ENCODE results near the gene PRKAG2. TPM values are rescaled to one million over a fixed set of nuclear protein-coding genes. Genes with fewer than 3 reads are reported as not detected.

The PRKAG2 gene
- total and polyA plus RNA-seq, 2 of the 8 experiments (the other 6 are each of a cell fraction or from before 2014, with no cell fraction given), result 7.5 to 18.1 TPM

DNA sequence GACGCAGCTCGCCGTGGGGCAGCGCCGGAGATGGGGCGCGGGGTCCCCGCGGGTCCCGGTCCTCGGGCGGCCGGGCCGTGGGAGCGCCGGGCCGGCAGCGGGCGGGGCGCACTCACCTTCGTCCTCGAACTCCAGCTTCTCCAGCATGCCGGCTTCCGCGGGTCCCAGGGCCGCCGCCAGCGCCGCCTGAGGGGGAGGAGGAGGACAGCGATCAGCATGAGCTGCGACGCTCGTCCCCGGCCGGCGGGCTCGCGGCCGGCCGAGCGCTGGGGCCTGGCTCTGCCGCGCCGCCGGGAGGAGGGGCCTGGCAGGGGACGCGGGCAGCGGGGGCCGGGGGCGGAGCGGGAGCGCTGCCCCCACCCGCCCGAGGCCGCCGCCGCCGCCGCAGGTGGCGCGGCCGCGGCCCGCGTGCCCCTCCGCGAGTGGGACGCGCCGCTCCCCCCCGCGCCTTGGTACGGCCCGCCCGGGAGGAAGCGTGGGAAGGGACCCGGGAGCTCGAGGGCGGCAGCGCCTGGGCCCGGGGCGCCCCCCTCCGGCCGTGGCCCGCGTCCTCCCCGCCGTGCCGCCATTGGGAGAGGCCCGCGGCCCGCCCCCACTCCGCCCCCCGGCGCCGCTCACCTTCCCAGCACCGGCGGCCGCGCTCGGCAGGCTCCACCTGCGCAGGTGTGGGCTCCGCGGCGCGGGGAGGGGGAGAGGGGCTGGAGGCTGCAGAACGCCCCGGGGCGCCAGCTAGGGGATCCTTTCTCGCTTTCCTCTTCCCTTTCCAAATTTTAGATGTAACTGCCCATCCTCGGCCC lies 244.8 kb downstream of the PRKAG2 start (continued):
- TF ChIP-seq, protein P1, sequence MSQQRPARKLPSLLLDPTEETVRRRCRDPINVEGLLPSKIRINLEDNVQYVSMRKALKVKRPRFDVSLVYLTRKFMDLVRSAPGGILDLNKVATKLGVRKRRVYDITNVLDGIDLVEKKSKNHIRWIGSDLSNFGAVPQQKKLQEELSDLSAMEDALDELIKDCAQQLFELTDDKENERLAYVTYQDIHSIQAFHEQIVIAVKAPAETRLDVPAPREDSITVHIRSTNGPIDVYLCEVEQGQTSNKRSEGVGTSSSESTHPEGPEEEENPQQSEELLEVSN (IDR thresholded peaks at IDR 0.05), result peak; percentile 52; the same call in 1 of the 2 replicates
- peak; percentile 33; the same call in 1 of the 2 replicates for TF ChIP-seq NRF1 (IDR thresholded peaks at IDR 0.05; ENCODE audit: low read depth, low read length)
- peak; percentile 75 for TF ChIP-seq KDM4A (IDR thresholded peaks at IDR 0.05; ENCODE audit: low read depth, low read length, severe bottlenecking)
- TF ChIP-seq SUZ12 (IDR thresholded peaks at IDR 0.05; ENCODE audit: low read length), result no peak
- no peak for TF ChIP-seq GTF2F1 (IDR thresholded peaks at IDR 0.05; ENCODE audit: borderline replicate concordance, low read depth, low read length)
- TF ChIP-seq BCL11A (IDR thresholded peaks at IDR 0.05; ENCODE audit: low read depth in 2 of 2, low read length in 2 of 2), result no peak
- peak; percentile 59; the same call in 1 of the 2 replicates for TF ChIP-seq TAF1 (IDR thresholded peaks at IDR 0.05; ENCODE audit: low read depth, low read length)
- TF ChIP-seq JUN (IDR thresholded peaks at IDR 0.05; ENCODE audit: low read depth, low read length), result no peak
- peak; percentile 26; the same call in 1 of the 2 replicates for TF ChIP-seq PHF8 (conservative IDR thresholded peaks at IDR 0.05; ENCODE audit: low read depth, low read length)
- TF ChIP-seq TBP (IDR thresholded peaks at IDR 0.05; ENCODE audit: low read depth, low read length), result no peak; the same call in 1 of the 2 replicates
- peak; percentile 62 for TF ChIP-seq BACH1 (IDR thresholded peaks at IDR 0.05; ENCODE audit: low read length)
- no peak for TF ChIP-seq ASH2L (IDR thresholded peaks at IDR 0.05; ENCODE audit: low read length)
- no peak for TF ChIP-seq TAF7 (optimal IDR thresholded peaks at IDR 0.05; ENCODE audit: borderline replicate concordance, low read depth, low read length)
- peak in 1 of 2 experiments; percentile 35; a peak in 1 of 4 replicates for TF ChIP-seq HDAC2 (IDR thresholded peaks at IDR 0.05; ENCODE audit: borderline replicate concordance in 1 of 2, low read depth in 2 of 2, low read length in 2 of 2)
- TF ChIP-seq SP1 (IDR thresholded peaks at IDR 0.05; ENCODE audit: low read depth, low read length), result no peak
- TF ChIP-seq ATF3 (IDR thresholded peaks at IDR 0.05; ENCODE audit: insufficient read depth, low read depth, low read length), result no peak
- TF ChIP-seq, protein P2, sequence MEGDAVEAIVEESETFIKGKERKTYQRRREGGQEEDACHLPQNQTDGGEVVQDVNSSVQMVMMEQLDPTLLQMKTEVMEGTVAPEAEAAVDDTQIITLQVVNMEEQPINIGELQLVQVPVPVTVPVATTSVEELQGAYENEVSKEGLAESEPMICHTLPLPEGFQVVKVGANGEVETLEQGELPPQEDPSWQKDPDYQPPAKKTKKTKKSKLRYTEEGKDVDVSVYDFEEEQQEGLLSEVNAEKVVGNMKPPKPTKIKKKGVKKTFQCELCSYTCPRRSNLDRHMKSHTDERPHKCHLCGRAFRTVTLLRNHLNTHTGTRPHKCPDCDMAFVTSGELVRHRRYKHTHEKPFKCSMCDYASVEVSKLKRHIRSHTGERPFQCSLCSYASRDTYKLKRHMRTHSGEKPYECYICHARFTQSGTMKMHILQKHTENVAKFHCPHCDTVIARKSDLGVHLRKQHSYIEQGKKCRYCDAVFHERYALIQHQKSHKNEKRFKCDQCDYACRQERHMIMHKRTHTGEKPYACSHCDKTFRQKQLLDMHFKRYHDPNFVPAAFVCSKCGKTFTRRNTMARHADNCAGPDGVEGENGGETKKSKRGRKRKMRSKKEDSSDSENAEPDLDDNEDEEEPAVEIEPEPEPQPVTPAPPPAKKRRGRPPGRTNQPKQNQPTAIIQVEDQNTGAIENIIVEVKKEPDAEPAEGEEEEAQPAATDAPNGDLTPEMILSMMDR (IDR thresholded peaks at IDR 0.05; ENCODE audit: control extremely low read depth in 1 of 3, insufficient read depth in 1 of 3, low read depth in 1 of 3, low read length in 3 of 3), result peak in 2 of 3 experiments; percentile 30 to 36; a peak in 2 of 4 replicates
- TF ChIP-seq RBBP5 (IDR thresholded peaks at IDR 0.05; ENCODE audit: borderline replicate concordance, low read depth, low read length), result peak; percentile 72; the same call in 1 of the 2 replicates
- no peak for TF ChIP-seq HDAC6 (IDR thresholded peaks at IDR 0.05; ENCODE audit: low read depth, low read length)

Measured in H1 (cell line).